ENCODE results near the gene C4orf50.

The C4orf50 gene

DNA sequence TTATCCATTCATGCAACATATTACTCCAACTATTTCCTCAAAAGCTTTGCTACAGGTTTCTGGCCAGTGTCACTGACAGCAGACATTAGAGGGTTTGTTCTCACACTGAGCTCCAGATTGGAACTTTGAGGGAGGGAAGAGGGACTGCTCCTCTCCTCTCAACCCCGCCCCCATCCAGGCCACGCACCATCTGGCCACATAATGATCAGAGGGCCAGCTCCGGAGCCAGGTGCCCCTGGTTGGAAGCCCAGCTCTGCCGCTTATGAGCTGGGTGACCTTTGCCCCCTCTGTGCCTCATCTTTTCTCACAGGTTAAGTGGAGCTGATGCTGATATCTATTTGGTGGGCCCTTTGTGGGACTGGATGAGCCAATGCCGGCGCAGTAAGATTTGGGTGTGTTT lies 55.8 kb downstream of the C4orf50 start:
- H3K36me3 ChIP-seq (ENCODE audit: low read length), result no peaks in the 10 kb centered on the region
- no peak for TF ChIP-seq CTCF (IDR thresholded peaks at IDR 0.05; ENCODE audit: insufficient read depth, low read length, poor library complexity, severe bottlenecking)
- H3K79me2 ChIP-seq (ENCODE audit: insufficient read depth, low read length), result no peaks in the 10 kb centered on the region
- no peak overlapping the region for H3K27ac ChIP-seq (ENCODE audit: low read depth, low read length)
- H3K9me3 ChIP-seq (ENCODE audit: insufficient read depth, low read length), result no peaks in the 10 kb centered on the region
- H2AFZ ChIP-seq (ENCODE audit: low read depth, low read length, severe bottlenecking), result no peak overlapping the region
- no peak overlapping the region for H3K4me3 ChIP-seq (ENCODE audit: insufficient read depth, low read length, poor library complexity, severe bottlenecking)
- H3K4me2 ChIP-seq (ENCODE audit: low read depth, low read length, poor library complexity, severe bottlenecking), result no peak overlapping the region
- no peaks in the 10 kb centered on the region for H3F3A ChIP-seq (ENCODE audit: insufficient read depth)
- H4K20me1 ChIP-seq (ENCODE audit: low read depth, low read length), result no peaks in the 10 kb centered on the region
- H3K9me2 ChIP-seq (replicated peaks; ENCODE audit: insufficient read depth, low read length), result no peaks in the 10 kb centered on the region
- H3K27me3 ChIP-seq (ENCODE audit: low read length), result no peaks in the 10 kb centered on the region
- no peak overlapping the region for H3K9ac ChIP-seq (ENCODE audit: low read length)

DNA sequence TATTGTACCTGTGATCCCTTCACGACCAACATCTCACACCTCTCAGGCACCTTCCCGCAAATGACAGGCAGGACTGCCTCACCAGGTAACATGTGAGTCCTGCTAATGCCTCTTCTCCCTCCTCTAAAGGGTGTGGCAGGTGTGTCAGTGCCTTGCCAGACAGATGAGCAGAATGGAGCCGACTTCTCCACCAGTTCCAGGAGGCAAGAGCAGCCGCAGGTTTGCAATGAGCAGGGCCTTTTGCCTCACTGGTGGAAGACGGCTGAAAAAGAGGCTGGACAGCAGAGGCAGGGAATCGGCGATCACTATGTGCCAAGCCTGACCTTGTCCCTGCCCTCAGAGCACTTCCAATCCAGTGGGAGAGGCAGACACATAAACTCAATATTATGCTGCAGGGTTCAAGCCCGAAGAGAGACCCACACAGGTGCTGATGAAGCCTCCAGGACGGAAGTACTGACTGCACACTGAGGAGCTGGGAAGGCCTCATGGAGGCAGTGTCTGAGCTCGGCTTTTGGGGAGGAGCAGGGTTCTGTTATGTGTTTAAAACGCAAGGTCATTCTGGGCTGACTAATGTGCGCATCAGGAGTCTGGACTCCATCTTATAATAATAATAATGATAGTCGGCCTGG lies 57.9 kb downstream of the C4orf50 start:
- H3K9ac ChIP-seq (ENCODE audit: low read length), result no peak overlapping the region
- no peak overlapping the region for H3K4me3 ChIP-seq (ENCODE audit: insufficient read depth, low read length, poor library complexity, severe bottlenecking)
- H3F3A ChIP-seq (ENCODE audit: insufficient read depth), result no peaks in the 10 kb centered on the region
- H3K27me3 ChIP-seq (ENCODE audit: low read length), result no peaks in the 10 kb centered on the region
- H4K20me1 ChIP-seq (ENCODE audit: low read depth, low read length), result no peaks in the 10 kb centered on the region
- no peak overlapping the region for H2AFZ ChIP-seq (ENCODE audit: low read depth, low read length, severe bottlenecking)
- no peak overlapping the region for H3K4me2 ChIP-seq (ENCODE audit: low read depth, low read length, poor library complexity, severe bottlenecking)
- no peaks in the 10 kb centered on the region for H3K9me3 ChIP-seq (ENCODE audit: insufficient read depth, low read length)
- TF ChIP-seq EZH2phosphoT487 (conservative IDR thresholded peaks at IDR 0.05; ENCODE audit: low read length), result no peak
- TF ChIP-seq CTCF (IDR thresholded peaks at IDR 0.05; ENCODE audit: insufficient read depth, low read length, poor library complexity, severe bottlenecking), result no peak
- H3K36me3 ChIP-seq (ENCODE audit: low read length), result no peaks in the 10 kb centered on the region
- H3K9me2 ChIP-seq (replicated peaks; ENCODE audit: insufficient read depth, low read length), result no peaks in the 10 kb centered on the region
- H3K79me2 ChIP-seq (ENCODE audit: insufficient read depth, low read length), result no peaks in the 10 kb centered on the region
- H3K27ac ChIP-seq (ENCODE audit: low read depth, low read length), result no peak overlapping the region

DNA sequence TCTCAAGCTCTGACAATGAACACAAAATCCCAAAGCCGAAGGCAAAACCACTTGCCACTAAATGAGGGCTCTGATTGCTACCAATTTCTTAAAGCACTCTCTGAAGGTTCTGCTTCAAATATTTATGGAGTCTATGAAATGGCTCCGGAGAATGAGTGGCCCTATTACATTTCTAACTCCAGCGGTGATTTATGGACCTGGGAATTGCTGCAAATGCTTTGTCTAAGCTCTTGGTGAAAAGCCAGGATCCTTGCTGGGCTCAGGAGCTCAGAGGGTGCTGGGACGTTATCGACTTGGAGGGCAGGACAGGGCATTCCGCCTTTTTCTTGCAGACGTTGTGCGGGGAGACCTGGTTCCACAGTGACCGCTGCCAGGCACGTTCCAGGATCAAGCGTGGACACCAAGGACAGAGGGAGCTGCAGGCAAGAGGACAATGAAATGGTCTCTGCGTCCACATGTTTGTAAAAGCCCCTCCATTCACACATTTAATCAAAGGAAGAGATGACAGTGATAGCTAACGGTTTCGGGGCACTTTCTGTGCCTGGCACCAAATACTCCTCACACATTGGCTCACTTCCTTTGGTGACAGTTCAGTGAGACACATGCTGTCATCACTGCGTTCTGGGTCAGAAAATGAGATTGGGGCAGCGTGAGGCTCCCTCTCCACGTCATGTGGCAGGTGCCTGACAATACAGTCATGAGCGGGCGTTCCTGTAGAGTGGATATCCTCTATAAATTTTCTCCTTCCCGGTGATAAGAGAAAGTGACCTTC lies 58.8 kb downstream of the C4orf50 start:
- TF ChIP-seq EZH2phosphoT487 (conservative IDR thresholded peaks at IDR 0.05; ENCODE audit: low read length) (no peak), CTCF (IDR thresholded peaks at IDR 0.05; ENCODE audit: insufficient read depth, low read length, poor library complexity, severe bottlenecking) (no peak)
- H3K4me2 ChIP-seq (ENCODE audit: low read depth, low read length, poor library complexity, severe bottlenecking), result no peak overlapping the region
- H2AFZ ChIP-seq (ENCODE audit: low read depth, low read length, severe bottlenecking), result no peak overlapping the region
- H4K20me1 ChIP-seq (ENCODE audit: low read depth, low read length), result no peaks in the 10 kb centered on the region
- no peak overlapping the region for H3K9ac ChIP-seq (ENCODE audit: low read length)
- H3K4me3 ChIP-seq (ENCODE audit: insufficient read depth, low read length, poor library complexity, severe bottlenecking), result no peak overlapping the region
- no peaks in the 10 kb centered on the region for H3K36me3 ChIP-seq (ENCODE audit: low read length)
- no peaks in the 10 kb centered on the region for H3K79me2 ChIP-seq (ENCODE audit: insufficient read depth, low read length)
- no peak overlapping the region for H3K27ac ChIP-seq (ENCODE audit: low read depth, low read length)
- no peaks in the 10 kb centered on the region for H3F3A ChIP-seq (ENCODE audit: insufficient read depth)
- no peaks in the 10 kb centered on the region for H3K9me3 ChIP-seq (ENCODE audit: insufficient read depth, low read length)
- no peaks in the 10 kb centered on the region for H3K27me3 ChIP-seq (ENCODE audit: low read length)
- no peaks in the 10 kb centered on the region for H3K9me2 ChIP-seq (replicated peaks; ENCODE audit: insufficient read depth, low read length)

Data from SU-DHL-6 (cell line).